HG03520 (cell line): ENCODE measurements around the gene GALNT3.

ENCODE experiments used
- ATAC-seq: cut with Tn5 transposase; IDR thresholded peaks from one replicate; pipeline ENCODE4 v1.9.1; 2021; ENCODE audit warnings: mild to moderate bottlenecking, moderate library complexity; ENCODE audit not compliant: unreplicated experiment

Gene GALNT3

GRCh38 chr2:165793779-165794535 is at the start of gene GALNT3:
TSS of gene GALNT3 (minus strand) at chr2:165794247. CDS start at chr2:165770700, 23,547 bp downstream.
- peak; percentile 23 for ATAC-seq

- no peak for ATAC-seq
Observed at GRCh38 chr2:165843351-165843750, 49.3 kb upstream of the GALNT3 start.

GRCh38 chr2:165840333-165840958 is 46.4 kb upstream of the GALNT3 start:
- ATAC-seq, result no peak

GRCh38 chr2:165839610-165840009 is 45.6 kb upstream of the GALNT3 start:
- ATAC-seq, result no peak

GRCh38 chr2:165837122-165837521 is 43.1 kb upstream of the GALNT3 start:
- ATAC-seq, result no peak

GRCh38 chr2:165835363-165835762 is 41.3 kb upstream of the GALNT3 start:
- no peak for ATAC-seq

GRCh38 chr2:165833156-165833555 is 39.1 kb upstream of the GALNT3 start:
- no peak for ATAC-seq

GRCh38 chr2:165827921-165828276 is 33.9 kb upstream of the GALNT3 start:
- peak; percentile 44 for ATAC-seq

- ATAC-seq, result peak; percentile 64
Observed at GRCh38 chr2:165827016-165827920, 33.2 kb upstream of the GALNT3 start.

GRCh38 chr2:165825041-165825440 is 31.0 kb upstream of the GALNT3 start:
- no peak for ATAC-seq

GRCh38 chr2:165820296-165820695 is 26.2 kb upstream of the GALNT3 start:
- ATAC-seq, result no peak

- ATAC-seq, result no peak
Observed at GRCh38 chr2:165818920-165819319, 24.9 kb upstream of the GALNT3 start.

- ATAC-seq, result peak; percentile 76
Observed at GRCh38 chr2:165815299-165816141, 21.5 kb upstream of the GALNT3 start.

- no peak for ATAC-seq
Observed at GRCh38 chr2:165814473-165814872, 20.4 kb upstream of the GALNT3 start.

- ATAC-seq, result no peak
Observed at GRCh38 chr2:165811592-165812370, 17.7 kb upstream of the GALNT3 start.

- ATAC-seq, result no peak
Observed at GRCh38 chr2:165810418-165810817, 16.4 kb upstream of the GALNT3 start.

GRCh38 chr2:165804719-165805118 is 10.7 kb upstream of the GALNT3 start:
- ATAC-seq, result no peak

GRCh38 chr2:165803123-165803760 is 9.2 kb upstream of the GALNT3 start:
- ATAC-seq, result no peak

GRCh38 chr2:165801176-165801575 is 7.1 kb upstream of the GALNT3 start:
- no peak for ATAC-seq
